ENCODE results near the gene NATD1.

Gene NATD1

DNA sequence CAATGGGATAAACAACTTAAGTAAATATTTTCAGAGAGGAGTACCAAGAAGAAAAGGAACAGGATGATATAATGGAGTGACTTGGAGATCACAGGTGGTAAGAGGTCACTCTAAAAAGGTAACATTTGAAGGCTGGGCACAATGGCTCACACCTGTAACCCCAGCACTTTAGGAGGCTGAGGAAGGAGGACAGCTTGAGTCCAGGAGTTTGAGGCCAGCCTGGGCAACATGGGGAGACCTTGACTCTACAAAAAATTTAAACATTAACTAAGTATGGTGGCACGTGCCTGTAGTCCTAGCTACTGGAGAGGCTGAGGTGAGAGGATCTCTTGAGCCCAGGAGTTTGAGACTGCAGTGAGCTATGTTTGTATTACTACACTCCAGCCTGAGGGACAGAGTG, 35.9 kb downstream of the NATD1 start:
- DNase-seq (ENCODE audit: low read depth, low spot score) = no peak

DNA sequence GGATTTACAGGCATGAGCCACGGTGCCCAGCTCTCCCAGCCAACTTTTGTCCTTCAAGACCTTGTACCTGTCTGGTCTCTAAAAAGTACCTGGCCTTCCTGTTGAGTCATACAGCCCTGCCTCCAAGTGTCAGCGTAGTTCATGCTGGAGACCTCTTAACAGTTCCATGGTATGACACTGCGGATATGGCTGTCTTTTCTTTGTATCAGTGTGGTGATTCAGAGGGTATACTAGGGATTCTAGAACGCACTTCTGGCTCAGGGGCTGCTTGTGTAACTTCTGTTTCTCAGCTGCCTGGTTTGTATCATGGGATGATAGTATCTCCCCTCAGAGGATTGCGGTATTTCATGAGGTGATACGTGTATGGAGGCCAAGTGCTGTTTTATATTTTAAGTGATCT, 37.3 kb downstream of the NATD1 start:
- no peak for DNase-seq (ENCODE audit: low read depth, low spot score)

DNA sequence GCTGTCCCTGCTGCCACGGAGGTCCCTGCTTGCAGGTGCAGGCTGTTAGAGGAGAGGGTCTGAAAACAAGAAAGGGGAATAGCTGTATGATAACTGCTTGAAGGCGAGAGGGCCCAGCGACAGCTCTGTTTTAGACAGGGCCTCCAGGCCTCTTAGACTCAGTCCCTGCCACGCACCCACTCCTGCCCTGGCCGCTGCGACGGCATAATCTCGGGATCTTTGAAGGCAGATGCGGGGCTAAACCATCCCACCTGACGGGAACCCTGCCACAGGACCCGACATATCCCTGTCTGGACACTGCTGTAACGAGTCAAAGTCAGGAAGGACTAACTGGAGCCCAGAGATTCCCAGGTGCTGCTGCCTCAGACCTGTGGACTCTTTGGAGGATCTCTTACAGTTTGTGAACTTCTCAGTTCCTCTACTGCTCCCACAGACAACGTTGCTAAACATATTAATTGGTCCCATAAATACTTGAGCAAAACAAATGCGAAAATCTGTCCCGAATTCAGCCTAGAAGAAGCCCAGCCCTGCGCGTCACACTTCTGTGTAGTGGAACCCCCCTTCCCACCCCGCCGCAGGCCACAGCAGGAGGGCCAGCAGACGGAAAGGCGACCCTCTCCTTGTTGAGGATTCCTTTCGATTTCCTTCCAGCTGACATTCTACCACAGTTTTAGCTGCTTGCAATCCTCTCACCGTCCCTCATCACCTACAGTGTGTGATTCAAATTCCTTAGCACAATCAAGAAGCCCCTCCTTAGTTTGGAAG, 38.3 kb downstream of the NATD1 start:
- no peak for DNase-seq (ENCODE audit: low read depth, low spot score)

DNA sequence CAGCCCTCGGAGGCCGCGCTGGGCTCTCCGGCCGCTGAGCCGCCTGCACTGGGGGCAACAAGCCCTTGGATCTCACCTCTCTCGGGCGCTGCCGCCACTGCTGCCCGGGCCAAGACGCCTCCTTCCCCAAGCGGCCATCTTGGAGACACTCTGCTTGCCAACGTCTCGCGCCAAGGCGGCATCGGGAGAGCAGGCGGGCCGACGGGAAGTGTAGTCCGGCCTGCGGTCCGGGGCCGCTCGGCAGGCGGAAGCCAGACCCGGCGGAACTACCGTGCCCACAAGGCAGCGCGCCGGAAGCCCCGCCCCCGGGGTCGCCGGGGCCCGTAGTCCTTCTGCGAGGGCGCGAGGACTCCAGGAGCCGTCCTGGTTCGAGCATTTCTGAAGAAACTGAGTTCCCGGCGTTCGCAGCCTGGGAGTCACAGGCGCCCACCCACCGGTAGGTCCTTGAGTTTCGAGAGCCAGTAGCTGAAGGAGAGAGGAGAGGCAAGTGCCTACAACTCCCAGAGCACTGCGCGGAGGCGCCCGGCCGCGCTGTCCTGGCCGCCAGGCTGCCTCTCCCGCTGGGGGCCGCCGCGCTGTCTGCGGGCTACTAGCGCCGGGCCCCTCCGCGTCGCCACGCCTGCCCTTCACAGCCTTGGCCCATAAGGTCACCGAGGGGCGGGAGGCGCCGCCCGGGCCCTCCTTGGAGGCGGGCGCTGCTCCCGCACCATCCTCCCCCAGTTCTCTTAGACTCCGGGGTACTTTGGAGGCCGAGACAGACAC, 39.0 kb downstream of the NATD1 start, which contains the start of gene TMEM11:
Gene TMEM11 (minus strand): TSS at position 147 of the 762 bp plus-strand sequence. CDS start 9 bp downstream, at position 138.
- DNase-seq (ENCODE audit: low read depth, low spot score) = peak; percentile 75

DNA sequence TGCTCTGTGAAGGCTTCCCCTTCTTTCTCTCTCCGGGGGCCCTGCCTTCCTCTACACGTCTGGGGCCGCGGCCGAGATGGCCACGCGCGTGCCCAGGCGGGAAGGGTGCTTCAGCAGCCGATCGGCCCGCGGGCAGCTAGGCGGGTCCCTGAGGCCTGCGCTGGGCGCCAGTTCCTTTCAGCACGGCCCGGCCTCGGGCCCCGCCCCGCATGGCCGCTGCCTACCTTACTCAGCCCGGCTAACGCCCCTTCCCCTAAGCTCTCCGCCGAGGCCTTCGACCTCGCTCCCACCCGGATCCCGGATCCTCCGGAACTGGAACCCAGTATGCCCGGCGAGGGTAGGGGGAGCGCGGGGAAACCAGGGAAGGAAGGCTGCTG, 39.6 kb downstream of the NATD1 start:
- no peak for DNase-seq (ENCODE audit: low read depth, low spot score)

DNA sequence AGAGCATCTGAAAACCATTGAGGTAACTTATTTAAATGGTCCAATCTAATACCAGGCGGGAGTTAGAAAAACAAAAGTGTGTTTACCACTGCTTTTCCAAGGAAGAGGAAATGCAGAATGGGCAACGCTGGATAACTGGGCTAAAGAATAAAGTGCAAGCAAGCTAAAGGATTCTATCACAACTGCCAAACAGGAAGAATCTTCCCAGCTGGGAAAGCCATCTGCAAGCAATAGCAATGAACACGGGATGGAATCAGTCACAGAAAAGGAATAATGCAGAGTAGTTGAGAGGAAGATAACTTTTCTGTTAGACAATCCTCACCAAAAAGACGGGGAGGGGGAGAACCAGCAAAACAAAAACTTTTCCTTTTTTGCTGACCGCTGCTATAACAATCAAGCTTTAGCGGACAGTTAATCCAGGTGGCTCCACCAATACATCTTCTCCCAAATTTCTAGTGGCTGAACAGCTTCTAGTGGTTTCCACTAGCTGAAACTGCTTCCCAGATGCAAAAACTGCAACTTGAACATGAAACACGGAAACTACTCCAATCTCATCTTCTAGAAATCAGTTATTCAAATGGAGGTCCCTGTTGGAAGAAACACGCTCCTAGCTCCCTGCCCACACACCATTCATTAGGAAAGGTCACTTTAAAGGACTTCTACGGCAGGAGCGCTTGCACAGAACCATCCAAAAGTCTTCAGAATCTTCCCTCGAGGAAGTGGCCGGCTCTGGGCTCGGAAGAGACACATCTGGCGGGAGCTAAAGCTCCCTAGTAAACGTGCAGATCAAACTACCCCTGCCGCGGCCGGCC, 40.2 kb downstream of the NATD1 start:
- DNase-seq (ENCODE audit: low read depth, low spot score) = no peak

DNA sequence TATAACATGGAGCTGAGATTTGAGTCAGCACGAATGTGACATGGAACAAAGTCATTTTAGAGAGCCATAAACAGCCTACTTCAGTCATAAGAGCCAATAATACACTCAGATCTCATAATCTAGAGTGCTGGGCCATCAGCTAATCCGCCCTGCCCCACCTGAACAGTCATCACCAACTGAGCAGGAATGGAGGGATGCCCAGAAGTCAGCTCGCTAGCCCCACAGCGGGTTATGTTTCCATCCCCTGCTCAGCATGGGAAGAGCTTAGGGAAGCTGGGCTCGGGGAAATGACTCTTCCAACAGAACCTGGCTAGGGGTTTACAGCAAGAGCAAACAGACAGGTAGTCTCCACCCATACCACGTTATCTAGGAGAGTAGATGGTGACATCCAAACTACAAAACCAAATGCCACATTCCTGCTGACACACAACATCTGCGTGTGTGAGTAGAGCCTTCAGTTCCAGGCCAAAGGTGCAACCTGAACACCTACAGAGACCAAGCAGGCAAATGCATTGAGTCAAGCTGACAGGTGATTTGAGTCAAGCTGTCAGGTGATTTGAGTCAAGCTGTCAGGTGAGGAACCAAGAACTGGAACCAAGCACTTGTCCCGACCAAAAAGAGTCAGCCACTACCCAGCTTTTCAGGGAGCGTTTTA, 41.3 kb downstream of the NATD1 start:
- DNase-seq (ENCODE audit: low read depth, low spot score) = no peak

DNA sequence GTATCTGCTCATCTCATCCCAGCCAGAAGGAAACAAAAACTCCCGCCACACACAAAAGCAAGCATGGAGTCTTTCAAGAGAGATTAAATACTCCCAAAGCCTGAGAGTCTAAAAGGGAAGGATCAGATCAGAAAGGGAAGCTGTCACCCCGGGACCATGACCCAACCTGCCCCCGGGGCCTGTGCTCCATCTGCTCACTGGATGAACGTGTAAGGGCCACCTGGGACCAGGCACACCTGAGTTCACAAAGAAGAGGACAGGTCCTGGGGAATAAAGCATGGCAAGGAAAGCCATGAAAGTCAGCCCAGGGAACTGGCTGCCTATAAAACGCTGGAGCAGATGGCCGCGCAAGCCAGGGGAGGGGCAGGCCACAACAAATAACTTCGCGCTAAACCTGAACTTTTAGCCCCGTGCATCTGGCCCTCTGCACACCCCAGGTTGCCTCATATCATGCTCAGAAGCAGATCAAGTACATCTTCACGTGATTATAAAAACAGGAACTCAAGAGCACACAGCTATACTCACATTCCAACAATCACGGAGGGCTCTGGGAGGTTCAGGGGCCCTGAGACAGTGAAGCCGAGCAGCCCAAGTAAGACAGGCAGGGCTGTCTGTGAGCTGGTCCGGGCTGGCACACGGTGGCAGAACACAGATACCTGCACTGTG, 42.7 kb downstream of the NATD1 start:
- DNase-seq (ENCODE audit: low read depth, low spot score) = no peak

DNA sequence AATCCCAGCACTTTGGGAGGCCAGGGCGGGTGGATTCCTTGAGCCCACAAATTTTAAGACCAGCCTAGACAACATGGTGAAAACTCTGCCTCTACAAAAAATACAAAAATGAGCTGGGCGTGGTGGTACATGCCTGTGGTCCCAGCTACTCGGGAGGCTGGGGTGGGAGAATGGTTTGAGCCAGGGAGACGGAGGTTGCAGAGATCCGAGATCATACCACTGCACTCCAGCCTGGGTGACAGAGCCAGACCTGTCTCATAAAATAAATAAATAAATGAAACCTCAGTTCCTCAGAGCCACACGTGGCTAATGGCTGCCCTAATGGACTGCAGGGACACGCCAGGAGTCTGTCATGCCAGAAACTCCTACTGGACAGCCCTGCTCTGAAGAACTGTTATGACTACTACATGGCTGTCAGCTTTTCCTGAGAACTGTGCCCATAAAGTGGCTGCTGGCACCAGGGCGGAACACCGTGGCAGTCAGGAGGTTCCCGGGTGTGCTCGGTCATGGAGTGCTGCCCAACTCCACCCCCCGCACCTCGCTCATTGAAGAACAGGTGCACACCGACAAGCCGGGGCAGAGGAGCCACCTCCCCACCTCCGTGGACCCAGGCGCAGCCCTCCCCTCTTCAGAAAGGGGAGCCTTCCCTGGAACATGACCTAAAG, 43.6 kb downstream of the NATD1 start:
- no peak for DNase-seq (ENCODE audit: low read depth, low spot score)

DNA sequence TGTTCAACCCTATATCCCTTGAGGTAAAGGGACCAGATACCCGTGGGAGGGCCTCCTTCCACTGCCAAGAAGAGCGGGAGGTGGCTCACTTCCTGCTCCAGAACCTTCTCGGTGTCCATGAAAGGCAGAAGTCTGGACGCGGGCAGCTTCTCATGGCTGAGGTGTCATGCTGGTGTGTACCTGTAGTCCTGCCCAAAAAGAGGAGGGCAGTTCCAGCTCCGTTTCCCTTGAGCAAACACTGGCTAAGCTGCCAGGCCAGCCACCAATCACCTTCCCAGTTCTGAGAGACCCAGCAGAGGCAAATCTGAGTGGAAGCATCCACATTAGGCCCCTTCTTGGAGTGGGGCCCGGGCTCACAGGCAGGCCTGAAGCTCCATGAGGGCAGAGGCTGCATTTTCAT, 44.9 kb downstream of the NATD1 start:
- DNase-seq (ENCODE audit: low read depth, low spot score) = no peak

DNA sequence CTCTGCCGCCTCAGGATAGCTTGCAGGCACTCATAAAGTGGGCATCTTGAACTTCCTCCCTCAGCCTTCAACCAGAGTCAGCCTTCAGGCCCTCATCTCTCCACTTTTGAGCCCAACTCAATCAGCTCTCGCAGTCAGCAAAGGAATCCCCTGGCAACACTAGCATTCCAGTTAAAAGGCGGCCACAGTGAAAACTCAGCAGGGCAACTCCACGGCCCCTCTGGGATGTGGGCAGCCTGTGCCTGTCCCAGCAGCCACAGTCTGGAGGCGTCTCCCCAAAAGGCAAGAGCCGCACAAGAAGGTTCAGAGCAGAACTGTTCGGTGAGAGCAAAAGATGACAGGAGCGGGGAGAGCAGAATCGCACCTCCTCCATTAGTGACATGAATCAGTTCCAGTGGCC, 48.3 kb downstream of the NATD1 start:
- no peak for DNase-seq (ENCODE audit: low read depth, low spot score)

DNA sequence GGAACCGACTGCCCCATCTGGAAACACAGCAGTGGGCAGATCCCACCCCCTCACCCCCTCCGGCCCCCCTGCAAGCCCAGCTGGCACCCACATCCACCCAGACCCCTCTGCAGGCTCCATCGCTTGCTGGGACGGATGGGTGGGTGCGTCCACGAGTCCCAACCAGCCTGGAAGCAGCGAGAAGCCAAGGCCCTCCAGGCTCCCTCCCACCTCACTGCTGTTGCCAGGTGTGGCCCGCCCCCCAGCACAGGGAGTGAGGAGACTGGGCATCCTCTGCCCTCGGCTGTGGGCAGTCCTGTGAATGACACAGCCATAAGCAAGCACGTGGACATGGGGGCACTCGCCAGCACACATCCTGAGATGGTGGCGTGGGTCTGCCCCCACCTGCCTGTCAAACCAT, 50.7 kb downstream of the NATD1 start:
- DNase-seq (ENCODE audit: low read depth, low spot score) = no peak

DNA sequence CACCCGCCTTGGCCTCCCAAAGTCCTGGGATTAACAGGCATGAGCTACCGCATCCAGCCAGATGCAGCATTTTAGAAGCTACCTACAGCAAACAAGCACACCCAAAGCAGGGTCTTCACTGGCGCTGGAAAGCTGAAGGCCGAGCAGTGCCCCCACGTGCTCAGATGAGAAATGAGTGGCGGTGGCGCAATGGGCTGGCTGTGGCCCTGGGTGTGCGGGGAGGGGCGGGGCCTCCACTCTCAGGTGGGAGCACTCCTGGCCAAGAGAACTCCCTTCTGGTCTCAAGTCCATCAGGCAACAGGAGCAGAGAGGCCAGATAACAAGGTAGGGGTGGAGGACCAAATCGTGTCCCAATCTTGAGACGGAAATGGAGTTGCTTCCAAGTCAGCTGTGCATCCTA, 51.3 kb downstream of the NATD1 start:
- DNase-seq (ENCODE audit: low read depth, low spot score) = no peak

DNA sequence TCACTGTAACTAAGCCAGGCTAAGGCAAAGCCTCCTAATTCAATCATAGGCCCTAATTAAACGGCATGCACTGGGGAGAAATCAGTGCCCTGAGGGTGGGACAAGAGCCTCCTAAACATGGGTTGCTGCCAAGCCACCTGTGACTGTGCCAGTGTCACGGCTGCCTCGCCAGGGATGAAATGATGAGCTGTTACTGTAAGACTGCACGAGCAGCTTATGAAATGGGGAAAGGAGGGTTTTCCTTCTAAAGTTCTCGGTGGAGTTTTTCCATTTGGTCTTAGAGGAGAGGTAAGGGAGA, 52.0 kb downstream of the NATD1 start:
- DNase-seq (ENCODE audit: low read depth, low spot score) = no peak

DNA sequence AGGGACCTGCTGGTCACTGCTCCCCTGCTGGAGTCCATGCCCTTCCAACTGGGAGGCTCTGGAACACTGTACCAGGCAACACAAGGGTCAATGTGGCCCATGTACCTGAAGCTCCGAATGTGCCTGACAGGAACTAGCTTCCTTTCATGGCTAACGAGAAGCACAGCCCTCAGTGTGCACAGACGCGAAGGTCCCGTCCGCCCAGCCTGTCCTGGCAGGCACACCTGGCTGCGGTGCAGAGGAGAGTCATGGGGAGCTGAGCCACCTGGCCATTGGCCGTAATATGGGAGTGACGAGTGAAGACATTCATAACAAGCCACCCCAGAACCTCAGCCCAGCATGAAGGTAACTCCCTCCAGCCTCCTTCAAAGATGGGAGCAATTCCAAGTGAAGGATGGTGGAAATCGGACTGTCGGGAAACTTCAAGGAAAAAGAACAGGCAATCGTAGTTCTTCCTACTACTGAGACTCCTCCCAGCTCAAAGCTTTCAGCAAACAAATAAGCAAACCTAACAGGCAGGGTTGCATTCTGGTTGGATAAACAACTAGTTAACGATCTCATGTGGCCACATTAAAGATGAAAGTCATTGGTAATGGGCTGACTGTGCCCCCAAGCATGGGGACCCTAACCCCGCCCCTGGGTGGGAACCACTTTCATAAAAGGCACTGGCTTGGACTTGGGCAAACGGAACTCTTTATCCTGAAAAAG, 52.5 kb downstream of the NATD1 start:
- DNase-seq (ENCODE audit: low read depth, low spot score) = no peak

DNA sequence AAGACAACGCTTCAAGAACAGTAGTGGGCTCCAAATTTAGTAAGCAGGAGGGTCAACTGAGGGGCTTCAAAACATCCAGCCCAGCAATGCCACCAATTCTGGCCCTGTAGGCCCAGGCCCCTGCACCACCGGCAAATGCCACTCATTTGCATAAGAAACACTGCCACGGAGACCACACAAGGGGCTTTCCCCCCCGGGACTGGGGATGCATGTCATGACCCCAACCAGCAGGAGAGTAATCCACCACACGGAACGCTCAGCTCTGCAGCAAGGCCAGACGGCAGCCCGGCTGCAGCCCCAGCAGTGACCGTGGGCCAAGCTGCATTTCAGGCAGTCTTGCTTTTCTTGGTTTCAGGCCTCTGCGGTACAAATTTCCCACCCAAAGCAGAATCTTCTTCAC, 53.4 kb downstream of the NATD1 start:
- no peak for DNase-seq (ENCODE audit: low read depth, low spot score)

DNA sequence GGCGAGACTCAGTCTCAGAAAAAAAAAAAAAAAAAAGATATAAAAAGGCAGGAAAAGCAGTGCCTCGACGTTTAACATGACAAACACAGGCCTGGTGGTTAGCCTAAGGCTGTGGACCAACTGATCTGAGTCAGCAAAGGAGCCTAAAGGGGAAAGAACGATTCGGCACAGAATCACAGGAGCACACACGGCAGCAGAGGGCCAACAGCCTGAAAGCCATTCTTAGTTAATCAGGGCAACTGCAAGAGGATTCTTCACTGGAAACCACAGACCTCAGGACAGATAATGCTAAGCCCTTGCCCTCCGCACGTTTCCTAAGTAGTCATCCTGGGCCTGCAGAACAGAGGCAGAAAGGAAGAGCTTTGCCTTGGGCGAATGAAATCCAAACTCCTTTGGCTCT, 53.9 kb downstream of the NATD1 start:
- DNase-seq (ENCODE audit: low read depth, low spot score) = no peak

DNA sequence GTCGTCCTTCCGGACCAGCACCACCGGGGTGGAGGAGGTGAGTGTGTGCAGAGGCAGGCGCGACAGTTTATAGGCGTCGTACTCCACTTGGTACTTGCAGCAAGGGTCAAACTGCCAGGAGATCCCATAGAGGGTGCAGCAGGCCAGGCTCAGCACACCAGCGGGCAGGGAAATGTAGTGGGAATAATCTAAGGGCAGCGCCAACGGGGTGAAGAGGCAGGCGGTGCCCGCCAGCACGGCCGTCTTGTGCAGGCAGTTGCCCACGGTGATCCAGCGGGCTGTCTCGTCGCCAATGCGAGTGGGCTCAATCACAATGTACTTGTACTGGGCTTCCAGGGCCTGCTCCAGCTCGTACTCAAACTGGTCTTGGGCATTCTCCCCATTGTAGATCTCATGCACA, 54.8 kb downstream of the NATD1 start:
- no peak for DNase-seq (ENCODE audit: low read depth, low spot score)

DNA sequence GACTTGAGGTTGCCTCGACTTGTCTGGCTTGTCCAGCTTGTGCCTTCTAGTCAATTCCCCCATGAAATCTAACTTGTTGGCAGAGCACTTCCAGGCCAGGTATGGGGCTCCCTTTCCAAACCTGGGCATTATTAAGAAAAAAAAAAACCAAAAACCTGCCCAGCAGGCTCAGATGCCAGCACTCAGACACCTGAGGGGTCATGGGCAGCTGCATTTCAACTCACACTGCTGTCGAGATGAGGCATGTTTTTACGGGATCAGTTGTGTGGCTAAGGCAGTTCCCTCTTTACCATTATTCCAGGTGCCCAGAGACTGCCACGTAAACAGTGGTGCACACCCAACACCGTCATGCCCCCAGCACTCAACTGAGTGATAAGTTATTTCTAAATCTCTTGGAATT, 57.1 kb downstream of the NATD1 start:
- no peak for DNase-seq (ENCODE audit: low read depth, low spot score)

DNA sequence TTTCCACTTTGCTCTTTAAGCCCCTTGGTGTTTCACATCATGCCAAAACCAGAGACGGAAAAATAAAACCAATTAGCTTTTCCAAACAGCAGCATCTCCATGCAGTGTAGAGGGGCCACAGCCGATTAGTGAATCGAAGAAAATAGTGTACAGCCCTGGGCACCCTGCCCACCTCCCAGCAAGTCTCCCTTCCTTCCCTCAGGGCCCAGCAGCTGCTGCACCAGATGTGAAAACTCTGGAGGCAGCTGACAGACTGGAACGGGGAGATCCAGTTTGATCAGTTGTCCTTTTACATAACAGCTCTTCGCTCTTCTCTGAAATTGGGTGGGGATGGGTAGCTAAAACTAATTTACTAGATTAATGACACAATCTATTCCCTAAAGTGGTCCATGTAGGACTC, 58.5 kb downstream of the NATD1 start:
- DNase-seq (ENCODE audit: low read depth, low spot score) = no peak
